OCI-LY1 (cell line): ENCODE results near the gene HBG2.

Experiments
- CTCF ChIP-seq: fragments of 200-600 bp; sonication (generic), shearing (Covaris generic); IDR thresholded peaks from 2 replicates; pipeline ENCODE4 v1.5.1; 2017; ENCODE audit warnings: mild to moderate bottlenecking, antibody characterized with exemption, low read length, moderate library complexity, mixed read lengths
- EZH2 ChIP-seq: fragments of 200-600 bp; sonication (generic), shearing (Covaris generic); IDR thresholded peaks from 2 replicates; pipeline ENCODE4 v1.8.0; 2017; ENCODE audit warnings: borderline replicate concordance, mixed run types, mild to moderate bottlenecking, antibody characterized with exemption, low read length, moderate library complexity, mixed read lengths

GRCh38 chr11:5282628-5283027, 28.0 kb upstream of the HBG2 start:
- TF ChIP-seq CTCF (no peak), EZH2 (no peak)
